ENCODE data around the gene EVI5.

- TF ChIP-seq CTCF (IDR thresholded peaks at IDR 0.05; ENCODE audit: borderline replicate concordance, extremely low read depth, low read length, poor library complexity, severe bottlenecking) (no peak), EZH2 (IDR thresholded peaks at IDR 0.05; ENCODE audit: borderline replicate concordance, low read depth, low read length, severe bottlenecking) (no peak)
Observed at GRCh38 chr1:92480200-92480812, 304.6 kb downstream of the EVI5 start.

Data from DND-41 (cell line).